Liver (tissue), 3 donors: ENCODE measurements around the gene NDUFS3.

Experiments
- ATF3 ChIP-seq: IDR thresholded peaks from 2 replicates; pipeline ENCODE4 v1.6.1; 2016; ENCODE audit warnings: antibody characterized with exemption
- CTCF ChIP-seq: fragments of 150-350 bp; IDR thresholded peaks from 2 replicates; pipeline ENCODE4 v1.5.1; 2017; ENCODE audit warnings: improper control_type of control experiment, low read depth, low read length; ENCODE audit not compliant: missing input control
- MAX ChIP-seq: IDR thresholded peaks from 2 replicates; pipeline ENCODE4 v1.6.1; 2016; ENCODE audit warnings: antibody characterized with exemption
- NR2F2 ChIP-seq: IDR thresholded peaks from 2 replicates; pipeline ENCODE4 v1.6.1; 2016; ENCODE audit warnings: antibody characterized with exemption
- REST ChIP-seq: IDR thresholded peaks from 2 replicates; pipeline ENCODE4 v1.6.1; 2016; ENCODE audit warnings: antibody characterized with exemption, mild to moderate bottlenecking
- SP1 ChIP-seq: IDR thresholded peaks from 2 replicates; pipeline ENCODE4 v1.6.1; 2018; ENCODE audit warnings: antibody characterized with exemption, mild to moderate bottlenecking
- TAF1 ChIP-seq: conservative IDR thresholded peaks from 2 replicates; pipeline ENCODE4 v1.6.1; 2016; ENCODE audit warnings: antibody characterized with exemption, mild to moderate bottlenecking
- ZBTB33 ChIP-seq: IDR thresholded peaks from 2 replicates; pipeline ENCODE4 v1.6.1; 2016; ENCODE audit warnings: antibody characterized with exemption
- donor health status: healthy.
- donor health status: healthy.

GRCh38 chr11:47620836-47621378, 42.0 kb downstream of the NDUFS3 start:
- TF ChIP-seq ZBTB33 (no peak), REST (no peak), CTCF (no peak), MAX (no peak), NR2F2 (no peak), SP1 (no peak), ATF3 (no peak), TAF1 (no peak)
